Endothelial cell (in vitro differentiated cells): ENCODE results near the gene SLC16A8. TPM values are rescaled to one million over a fixed set of nuclear protein-coding genes. Genes with fewer than 3 reads are reported as not detected.

Source experiments
- DNase-seq: peaks from one replicate; pipeline ENCODE4 v3.0.0; 2021; ENCODE audit warnings: low spot score
- H3K27ac Mint-ChIP-seq: one replicate; pipeline ENCODE4 v1.8.0; 2021; ENCODE audit warnings: mixed read lengths, inconsistent platforms; ENCODE audit not compliant: unreplicated experiment
- H3K27me3 Mint-ChIP-seq: one replicate; pipeline ENCODE4 v1.8.0; 2021; ENCODE audit warnings: mild to moderate bottlenecking, moderate library complexity, mixed read lengths, inconsistent platforms; ENCODE audit not compliant: unreplicated experiment
- H3K36me3 Mint-ChIP-seq: one replicate; pipeline ENCODE4 v1.8.0; 2021; ENCODE audit warnings: mild to moderate bottlenecking, low read depth, mixed read lengths, inconsistent platforms; ENCODE audit not compliant: unreplicated experiment
- H3K4me1 Mint-ChIP-seq: one replicate; pipeline ENCODE4 v1.8.0; 2021; ENCODE audit warnings: mild to moderate bottlenecking, mixed read lengths, inconsistent platforms; ENCODE audit not compliant: unreplicated experiment
- H3K4me3 Mint-ChIP-seq: one replicate; pipeline ENCODE4 v1.8.0; 2021; ENCODE audit warnings: mild to moderate bottlenecking, mixed read lengths, inconsistent platforms; ENCODE audit not compliant: unreplicated experiment
- H3K9me3 Mint-ChIP-seq: one replicate; pipeline ENCODE4 v1.8.0; 2021; ENCODE audit warnings: mixed read lengths, inconsistent platforms; ENCODE audit not compliant: unreplicated experiment
- total RNA-seq: library from RNA; stranded (reverse); fragmentation: NEBNext Ultra II Directional; extraction: Animal tissue kit (Norgen Biotek cat#: 25700); gene quantifications from one replicate; pipeline ENCODE4 v1.2.1, GENCODE V29; 2021; ENCODE audit not compliant: unreplicated experiment
- TF ChIP-seq, protein P1 (sequence below): fragments of 200-600 bp; sonication (generic); IDR thresholded peaks from one replicate; pipeline ENCODE4 v1.5.0; 2021; ENCODE audit warnings: antibody characterized with exemption; ENCODE audit not compliant: unreplicated experiment

Gene SLC16A8
- total RNA-seq, 1 donor from 2014 or later: not detected

DNA sequence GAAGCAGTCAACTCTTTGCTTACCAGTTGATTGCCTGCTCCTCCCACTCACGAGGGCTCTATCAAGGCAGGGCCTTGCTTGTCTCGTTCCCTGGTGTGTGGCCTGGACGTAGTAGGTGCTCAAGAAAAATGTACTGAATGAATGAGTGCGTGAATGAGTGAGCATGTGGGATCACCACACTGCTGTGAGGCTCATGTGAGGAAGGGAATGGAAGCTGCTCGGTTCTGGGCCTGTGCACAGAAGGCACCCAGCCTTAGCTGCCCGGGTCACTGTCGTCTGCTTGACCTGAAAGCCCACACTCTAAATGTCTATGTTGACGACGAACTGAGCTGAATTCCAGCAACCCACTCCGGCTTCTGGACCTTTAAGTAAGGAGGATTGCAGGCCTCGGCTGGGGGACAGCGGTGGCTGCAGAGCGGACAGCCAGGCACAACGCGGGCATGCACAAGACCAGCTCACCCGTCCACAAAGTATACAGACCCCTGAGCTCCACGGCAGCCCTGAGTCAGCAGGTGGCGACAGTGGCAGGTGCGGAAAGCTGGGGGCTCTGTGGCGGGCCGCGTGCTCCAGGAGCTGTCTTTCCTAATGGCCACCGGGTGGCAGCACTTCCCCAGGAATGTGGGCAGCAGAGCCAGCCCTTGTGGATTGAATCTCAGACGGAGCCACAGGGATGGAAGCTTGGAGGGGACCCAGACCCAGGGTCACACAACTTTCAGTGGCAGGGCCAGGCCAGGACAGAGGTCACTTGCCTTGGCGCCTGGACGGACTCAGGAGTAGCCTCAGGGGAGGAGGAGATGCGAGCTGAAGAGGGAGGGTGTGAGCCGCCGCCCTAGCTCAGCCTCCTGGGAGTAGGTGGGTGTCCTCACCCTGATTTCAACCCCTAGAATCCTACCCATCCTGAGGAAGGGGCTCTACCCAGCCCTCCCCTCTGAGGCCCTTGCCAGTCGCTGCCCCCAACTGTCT lies 31.8 kb downstream of the SLC16A8 start:
- Mint-ChIP-seq H3K9me3 (no peaks in the 10 kb centered on the region), H3K27ac (no peak overlapping the region), H3K27me3 (peaks cover 5% of the 10 kb centered on the region), H3K4me1 (no peaks in the 10 kb centered on the region), H3K36me3 (no peaks in the 10 kb centered on the region), H3K4me3 (no peak overlapping the region)
- TF ChIP-seq, protein P1, sequence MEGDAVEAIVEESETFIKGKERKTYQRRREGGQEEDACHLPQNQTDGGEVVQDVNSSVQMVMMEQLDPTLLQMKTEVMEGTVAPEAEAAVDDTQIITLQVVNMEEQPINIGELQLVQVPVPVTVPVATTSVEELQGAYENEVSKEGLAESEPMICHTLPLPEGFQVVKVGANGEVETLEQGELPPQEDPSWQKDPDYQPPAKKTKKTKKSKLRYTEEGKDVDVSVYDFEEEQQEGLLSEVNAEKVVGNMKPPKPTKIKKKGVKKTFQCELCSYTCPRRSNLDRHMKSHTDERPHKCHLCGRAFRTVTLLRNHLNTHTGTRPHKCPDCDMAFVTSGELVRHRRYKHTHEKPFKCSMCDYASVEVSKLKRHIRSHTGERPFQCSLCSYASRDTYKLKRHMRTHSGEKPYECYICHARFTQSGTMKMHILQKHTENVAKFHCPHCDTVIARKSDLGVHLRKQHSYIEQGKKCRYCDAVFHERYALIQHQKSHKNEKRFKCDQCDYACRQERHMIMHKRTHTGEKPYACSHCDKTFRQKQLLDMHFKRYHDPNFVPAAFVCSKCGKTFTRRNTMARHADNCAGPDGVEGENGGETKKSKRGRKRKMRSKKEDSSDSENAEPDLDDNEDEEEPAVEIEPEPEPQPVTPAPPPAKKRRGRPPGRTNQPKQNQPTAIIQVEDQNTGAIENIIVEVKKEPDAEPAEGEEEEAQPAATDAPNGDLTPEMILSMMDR: peak; percentile 80
- peak; percentile 85 for DNase-seq

DNA sequence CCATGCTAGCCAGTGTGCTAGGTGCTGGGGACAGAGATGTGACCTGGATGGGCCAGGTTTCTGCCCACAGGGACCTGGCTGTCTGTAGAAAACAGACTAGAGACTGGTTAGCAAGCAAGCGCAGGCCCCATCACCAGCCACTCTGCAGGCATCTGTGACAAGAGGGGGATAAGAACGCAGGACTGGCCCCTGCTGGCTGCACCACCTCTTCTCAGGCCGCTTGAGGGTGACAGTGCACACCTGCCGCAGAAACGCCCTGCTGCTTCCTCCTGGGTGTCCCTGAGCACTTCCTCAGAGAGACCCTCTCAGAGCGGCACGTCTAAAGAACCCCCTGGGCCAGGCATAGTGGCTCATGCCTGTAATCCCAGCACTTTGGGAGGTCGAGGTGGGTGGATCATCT lies 32.7 kb downstream of the SLC16A8 start:
- no peaks in the 10 kb centered on the region for H3K4me1 Mint-ChIP-seq
- H3K27me3 Mint-ChIP-seq: peaks cover 5% of the 10 kb centered on the region
- no peaks in the 10 kb centered on the region for H3K9me3 Mint-ChIP-seq
- no peaks in the 10 kb centered on the region for H3K36me3 Mint-ChIP-seq
- TF ChIP-seq, protein P1: no peak
- DNase-seq: no peak
- H3K4me3 Mint-ChIP-seq: no peak overlapping the region
- H3K27ac Mint-ChIP-seq: no peak overlapping the region

DNA sequence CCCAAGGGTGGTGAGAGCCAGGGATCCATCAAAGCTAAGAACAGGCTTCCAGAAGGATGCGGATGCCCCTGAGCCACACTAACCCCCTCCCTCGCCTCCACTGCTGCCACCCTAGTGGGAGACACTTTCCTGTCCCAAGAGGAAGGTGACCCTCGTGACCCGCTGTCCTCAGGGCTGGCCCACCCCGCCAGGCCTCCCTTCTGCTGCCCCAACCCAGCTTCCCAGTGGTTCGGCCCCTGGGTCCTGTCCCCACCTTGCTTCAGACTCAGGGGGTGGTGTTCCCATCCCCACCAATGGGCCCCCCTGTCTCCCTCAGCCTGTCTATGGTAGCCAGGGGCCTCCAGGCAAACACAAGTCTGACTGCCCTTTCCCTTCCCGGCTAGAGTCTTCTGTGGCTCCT lies 33.3 kb downstream of the SLC16A8 start:
- Mint-ChIP-seq H3K27me3 (peaks cover 5% of the 10 kb centered on the region), H3K36me3 (no peaks in the 10 kb centered on the region), H3K9me3 (no peaks in the 10 kb centered on the region), H3K27ac (no peak overlapping the region), H3K4me3 (no peak overlapping the region), H3K4me1 (no peaks in the 10 kb centered on the region)
- DNase-seq: no peak
- TF ChIP-seq, protein P1: no peak

DNA sequence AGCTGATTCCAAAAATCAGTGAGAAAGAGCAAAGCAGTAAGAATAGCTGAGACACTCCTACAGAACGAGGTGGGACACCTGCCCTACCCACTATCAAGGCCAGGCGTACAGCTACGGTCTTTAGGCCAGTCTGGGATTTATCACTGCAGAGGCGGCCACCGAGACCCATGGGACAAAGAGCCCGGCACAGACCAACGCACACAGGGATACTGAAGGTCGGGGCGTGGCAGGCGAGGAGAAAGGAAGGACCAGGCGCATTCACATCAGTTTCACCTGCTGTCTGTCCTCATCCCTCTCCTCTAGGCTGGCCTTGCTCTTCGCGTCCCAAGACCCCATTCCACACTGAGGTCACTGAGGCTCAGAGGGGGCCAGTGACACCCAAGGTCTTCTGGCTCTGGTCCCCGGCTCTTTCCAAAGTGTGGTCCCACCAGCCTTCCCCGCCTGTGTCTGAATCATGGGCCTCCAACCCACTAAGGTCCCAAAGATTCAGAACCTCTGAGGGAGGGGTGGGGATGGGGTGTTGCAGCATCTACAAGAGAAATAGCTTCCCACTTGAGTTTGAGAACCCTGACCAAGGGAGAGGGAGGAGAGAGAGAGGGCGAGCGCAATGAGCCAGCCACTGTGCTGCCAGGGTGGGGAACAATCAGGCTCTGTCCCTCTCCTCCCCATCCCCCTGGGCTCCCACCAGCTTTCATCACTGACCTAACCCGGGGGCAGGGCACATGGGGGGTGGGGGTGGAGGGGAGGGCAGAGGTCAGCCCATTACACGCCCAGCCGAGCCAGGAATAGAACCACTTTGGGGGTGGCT lies 34.0 kb downstream of the SLC16A8 start:
- no peaks in the 10 kb centered on the region for H3K4me1 Mint-ChIP-seq
- no peaks in the 10 kb centered on the region for H3K36me3 Mint-ChIP-seq
- no peak overlapping the region for H3K27ac Mint-ChIP-seq
- TF ChIP-seq, protein P1: no peak
- H3K27me3 Mint-ChIP-seq: peaks cover 8% of the 10 kb centered on the region
- no peaks in the 10 kb centered on the region for H3K9me3 Mint-ChIP-seq
- H3K4me3 Mint-ChIP-seq: no peak overlapping the region
- DNase-seq: no peak
